Measurements from ENCODE around the gene ANTXRL.
"Not testable (repeated sequence)": the region's sequence is repeated elsewhere in the genome, so short reads cannot be mapped to it uniquely, and the experiment has no call there.

ANTXRL gene

DNA sequence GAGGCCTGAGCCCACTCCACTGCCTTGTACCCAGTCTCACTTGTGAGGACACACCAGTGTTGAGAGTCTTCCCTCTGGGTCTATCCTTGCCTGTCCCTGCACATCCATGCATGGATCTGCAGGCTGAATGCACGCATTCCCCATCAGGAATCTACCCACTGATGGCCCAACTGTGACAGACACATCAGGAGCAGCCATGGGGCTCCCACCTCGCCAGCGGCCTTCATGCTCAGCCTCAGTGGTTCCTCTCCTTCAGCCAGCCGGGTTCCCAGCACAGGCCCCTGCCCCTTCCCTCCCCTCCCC lies 21.3 kb downstream of the ANTXRL start:
- Mint-ChIP-seq H3K4me1 (peaks cover 5% of the 10 kb centered on the region), H3K4me3 (no peak overlapping the region), H3K27ac (no peak overlapping the region), H3K36me3 (ENCODE audit: low read depth) (no peaks in the 10 kb centered on the region), H3K27me3 (ENCODE audit: low read depth, poor library complexity) (no peaks in the 10 kb centered on the region), H3K9me3 (no peaks in the 10 kb centered on the region)
- TF ChIP-seq CTCF (IDR thresholded peaks at IDR 0.05): no peak
- DNase-seq: no peak

- no peaks in the 10 kb centered on the region for H3K9me3 Mint-ChIP-seq
- no peak overlapping the region for H3K4me3 Mint-ChIP-seq
- no peaks in the 10 kb centered on the region for H3K36me3 Mint-ChIP-seq (ENCODE audit: low read depth)
- no peaks in the 10 kb centered on the region for H3K27me3 Mint-ChIP-seq (ENCODE audit: low read depth, poor library complexity)
- no peak for DNase-seq
- no peak for TF ChIP-seq CTCF (IDR thresholded peaks at IDR 0.05)
- H3K4me1 Mint-ChIP-seq: peaks cover 5% of the 10 kb centered on the region
- no peak overlapping the region for H3K27ac Mint-ChIP-seq
Observed at GRCh38 chr10:46308666-46309450, 22.1 kb downstream of the ANTXRL start.

DNA sequence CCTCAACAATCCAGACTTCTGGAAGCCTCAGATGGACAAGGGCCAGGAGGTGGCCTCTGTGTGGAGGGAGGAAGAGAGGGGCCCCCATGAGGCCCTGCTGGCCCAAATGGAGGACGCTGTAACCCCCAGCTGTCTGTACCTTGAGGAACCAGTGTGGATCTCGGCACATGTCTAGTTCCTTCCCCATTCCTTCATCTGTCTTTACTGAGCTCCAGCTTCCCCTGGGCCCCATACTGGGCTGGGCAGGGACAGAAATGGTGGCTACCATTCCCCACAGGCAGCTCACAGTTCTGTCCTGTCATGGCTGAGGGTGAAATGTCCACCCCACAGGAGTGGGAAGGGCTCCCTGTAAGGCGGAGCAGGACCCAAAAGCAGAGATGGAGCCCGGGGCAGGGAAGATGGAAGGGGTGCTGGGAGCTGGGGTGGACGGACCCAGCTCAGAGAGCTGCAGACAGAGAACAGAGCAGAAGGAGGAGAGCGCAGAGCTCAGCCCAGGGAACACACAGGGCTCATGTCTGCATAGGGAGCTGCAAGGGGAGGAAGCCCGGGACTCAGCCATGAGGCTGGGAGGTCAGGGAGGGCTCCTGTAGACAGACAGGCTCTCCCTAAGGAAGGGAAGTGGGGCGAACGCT lies 22.8 kb downstream of the ANTXRL start:
- H3K36me3 Mint-ChIP-seq (ENCODE audit: low read depth): no peaks in the 10 kb centered on the region

DNA sequence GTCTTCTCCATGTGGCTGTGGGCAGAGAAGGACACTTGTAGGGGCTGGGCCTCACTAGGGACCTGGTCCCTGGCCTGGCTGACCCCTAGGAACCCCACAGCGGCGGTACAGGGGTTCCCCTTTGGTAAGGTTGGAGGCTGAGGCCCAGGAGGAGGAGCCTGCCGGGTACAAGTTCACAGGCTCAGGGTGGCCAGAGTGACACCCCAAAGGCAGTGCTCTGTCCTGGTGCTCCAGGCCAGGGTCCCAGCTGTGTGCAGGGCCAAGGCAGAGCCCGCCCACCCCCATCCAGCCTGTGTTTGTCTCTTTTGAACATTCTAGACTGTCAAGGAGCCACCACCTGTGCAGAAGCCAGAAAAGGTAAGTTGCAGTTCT lies 23.3 kb downstream of the ANTXRL start:
- no peak for TF ChIP-seq CTCF (IDR thresholded peaks at IDR 0.05)
- DNase-seq: no peak
- Mint-ChIP-seq H3K4me3 (no peak overlapping the region), H3K27ac (no peak overlapping the region), H3K36me3 (ENCODE audit: low read depth) (no peaks in the 10 kb centered on the region), H3K4me1 (peaks cover 5% of the 10 kb centered on the region), H3K9me3 (no peaks in the 10 kb centered on the region), H3K27me3 (ENCODE audit: low read depth, poor library complexity) (no peaks in the 10 kb centered on the region)

More for the DNA sequence above, 22.8 kb downstream of the ANTXRL start:
- no peak for TF ChIP-seq CTCF (IDR thresholded peaks at IDR 0.05)
- Mint-ChIP-seq H3K4me1 (peaks cover 5% of the 10 kb centered on the region), H3K27ac (no peak overlapping the region), H3K4me3 (no peak overlapping the region), H3K9me3 (no peaks in the 10 kb centered on the region), H3K27me3 (ENCODE audit: low read depth, poor library complexity) (no peaks in the 10 kb centered on the region)
- no peak for DNase-seq

- peaks cover 5% of the 10 kb centered on the region for H3K4me1 Mint-ChIP-seq
- H3K27me3 Mint-ChIP-seq (ENCODE audit: low read depth, poor library complexity): no peaks in the 10 kb centered on the region
- no peak overlapping the region for H3K4me3 Mint-ChIP-seq
- H3K9me3 Mint-ChIP-seq: no peaks in the 10 kb centered on the region
- H3K27ac Mint-ChIP-seq: no peak overlapping the region
- no peak for TF ChIP-seq CTCF (IDR thresholded peaks at IDR 0.05)
- no peaks in the 10 kb centered on the region for H3K36me3 Mint-ChIP-seq (ENCODE audit: low read depth)
- no peak for DNase-seq
Observed at GRCh38 chr10:46310851-46311250, 24.1 kb downstream of the ANTXRL start.

DNA sequence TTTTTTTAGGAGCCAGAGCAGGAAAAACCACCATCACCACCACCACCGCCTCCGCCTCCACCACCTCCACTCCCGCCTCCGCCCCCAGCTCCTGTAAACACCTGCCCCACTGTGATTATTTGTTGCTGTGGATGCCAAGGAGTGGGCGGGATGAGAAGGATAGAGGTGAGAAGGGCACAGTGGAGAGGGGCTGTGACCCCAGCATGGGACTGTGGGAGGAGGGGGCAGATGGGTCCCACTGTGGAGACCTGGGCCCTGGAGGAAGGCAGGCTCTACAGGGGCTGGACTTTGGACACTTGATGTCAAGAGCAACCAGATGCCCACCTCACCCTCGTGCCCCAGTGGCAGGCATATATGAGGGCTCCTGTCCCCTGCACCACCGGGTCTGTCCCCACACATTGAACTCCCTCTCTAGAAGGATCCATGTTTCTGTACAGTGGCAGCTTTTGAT lies 24.7 kb downstream of the ANTXRL start:
- Mint-ChIP-seq H3K4me3 (no peak overlapping the region), H3K27me3 (ENCODE audit: low read depth, poor library complexity) (peaks cover 2% of the 10 kb centered on the region), H3K36me3 (ENCODE audit: low read depth) (no peaks in the 10 kb centered on the region), H3K4me1 (peaks cover 5% of the 10 kb centered on the region), H3K27ac (no peak overlapping the region), H3K9me3 (no peaks in the 10 kb centered on the region)
- DNase-seq: no peak
- TF ChIP-seq CTCF (IDR thresholded peaks at IDR 0.05): no peak

DNA sequence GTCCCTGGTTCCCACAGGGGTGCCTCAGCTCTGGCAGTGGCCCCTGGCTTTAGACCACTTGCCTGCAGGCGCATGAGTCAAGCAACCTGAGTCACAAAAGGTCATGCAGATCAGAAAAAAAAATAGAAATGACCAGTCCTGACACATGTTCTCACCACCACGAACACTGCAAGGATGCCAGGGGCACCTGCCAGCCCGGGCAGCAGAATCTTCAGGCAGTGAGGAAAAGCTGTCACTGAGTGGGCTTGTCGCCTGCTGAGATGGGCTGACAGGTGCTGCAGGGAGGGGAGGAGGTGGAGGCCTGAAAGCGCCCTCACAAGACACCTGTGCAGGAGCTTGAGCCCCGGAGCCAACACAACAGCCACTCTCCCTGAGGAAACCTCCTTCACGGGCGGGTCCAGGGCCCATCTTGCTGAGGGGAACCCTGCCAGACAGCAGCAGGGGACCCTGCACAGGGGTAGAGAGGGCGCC lies 25.2 kb downstream of the ANTXRL start:
- not testable (repeated sequence) for DNase-seq; H3K9me3 Mint-ChIP-seq; H3K4me3 Mint-ChIP-seq; H3K4me1 Mint-ChIP-seq; H3K27me3 Mint-ChIP-seq (ENCODE audit: low read depth, poor library complexity); H3K27ac Mint-ChIP-seq; H3K36me3 Mint-ChIP-seq (ENCODE audit: low read depth)

All from nephron progenitor cell (in vitro differentiated cells).